HG02870 (cell line): ENCODE data around the gene SLC8A1.
"Not testable (repeated sequence)": the region's sequence is repeated elsewhere in the genome, so short reads cannot be mapped to it uniquely, and the experiment has no call there.

Experiments used
- ATAC-seq: cut with Tn5 transposase; IDR thresholded peaks from one replicate; pipeline ENCODE4 v1.9.1; 2021; ENCODE audit warnings: mild to moderate bottlenecking, moderate library complexity; ENCODE audit not compliant: unreplicated experiment

The SLC8A1 gene

DNA sequence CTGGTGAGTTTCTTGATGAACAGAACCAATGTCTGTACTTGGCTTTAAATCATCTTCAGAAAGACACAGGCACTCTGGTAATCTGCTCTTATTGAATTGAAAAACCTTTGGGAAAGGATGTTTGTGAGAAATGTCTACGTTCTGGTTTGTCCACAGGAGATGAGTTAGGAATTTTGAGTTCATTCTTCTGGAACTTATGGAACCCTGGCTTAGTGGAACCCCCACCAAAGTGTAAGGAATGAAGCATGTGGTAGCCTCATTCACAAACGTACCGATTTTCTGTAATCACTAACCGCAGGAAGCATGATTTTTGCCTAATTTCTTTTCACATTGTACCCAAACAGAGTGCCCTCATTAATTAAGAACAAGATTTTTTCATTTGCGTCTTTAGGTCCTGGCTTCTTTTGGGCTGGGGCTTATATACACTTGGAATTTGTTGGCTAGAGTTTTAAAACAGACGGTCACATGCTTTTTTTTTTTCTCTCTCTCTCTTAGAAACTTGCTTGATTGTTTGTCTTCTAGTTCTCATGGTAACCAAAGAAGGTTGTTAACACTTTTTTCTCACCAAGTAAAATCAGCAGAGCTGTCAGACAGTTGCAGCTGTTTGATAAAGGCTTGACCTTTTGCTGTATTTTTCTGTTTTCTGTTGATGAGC, 358.7 kb downstream of the SLC8A1 start:
- no peak for ATAC-seq

- no peak for ATAC-seq
Observed at GRCh38 chr2:40090044-40090443, 361.8 kb downstream of the SLC8A1 start.

DNA sequence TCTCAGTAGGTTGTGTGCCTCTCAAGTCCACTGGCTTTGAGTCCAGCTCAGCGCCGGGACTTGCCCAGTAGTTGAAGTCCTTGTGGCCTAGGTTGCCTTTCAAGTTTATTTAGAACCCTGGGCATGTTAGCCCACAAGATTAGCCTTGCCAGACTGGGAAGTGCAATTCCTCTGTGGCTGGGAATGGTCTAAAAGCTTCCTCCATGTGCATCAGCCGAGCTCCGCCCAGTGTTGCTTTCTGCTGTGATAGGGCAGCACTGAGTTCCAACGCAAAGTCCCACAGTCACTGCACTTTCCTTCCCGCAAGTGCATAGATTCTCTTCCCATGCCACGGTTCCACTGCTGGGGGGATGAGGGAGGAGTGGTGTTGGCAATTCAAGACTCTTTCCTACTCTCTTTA, 364.0 kb downstream of the SLC8A1 start:
- ATAC-seq: no peak

DNA sequence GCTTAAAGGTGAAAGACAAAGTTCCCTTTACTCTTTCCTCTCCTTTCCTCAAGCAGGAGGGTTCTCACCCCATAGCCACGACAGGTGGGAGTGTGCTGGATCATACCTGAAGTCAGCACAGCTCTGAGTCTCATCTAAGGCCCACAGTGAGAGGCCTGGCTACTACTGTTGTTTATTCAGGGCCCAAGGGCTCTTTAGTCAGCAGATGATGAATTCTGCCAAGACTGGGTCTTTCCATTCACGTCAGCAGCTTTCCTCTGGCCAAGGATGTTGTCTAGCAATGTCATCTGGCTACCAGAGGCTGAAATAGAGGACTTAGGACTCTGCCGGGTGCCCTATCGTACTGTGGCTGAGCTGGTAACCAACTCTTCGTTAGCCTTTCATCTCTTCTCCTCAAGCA, 364.5 kb downstream of the SLC8A1 start:
- ATAC-seq: no peak

DNA sequence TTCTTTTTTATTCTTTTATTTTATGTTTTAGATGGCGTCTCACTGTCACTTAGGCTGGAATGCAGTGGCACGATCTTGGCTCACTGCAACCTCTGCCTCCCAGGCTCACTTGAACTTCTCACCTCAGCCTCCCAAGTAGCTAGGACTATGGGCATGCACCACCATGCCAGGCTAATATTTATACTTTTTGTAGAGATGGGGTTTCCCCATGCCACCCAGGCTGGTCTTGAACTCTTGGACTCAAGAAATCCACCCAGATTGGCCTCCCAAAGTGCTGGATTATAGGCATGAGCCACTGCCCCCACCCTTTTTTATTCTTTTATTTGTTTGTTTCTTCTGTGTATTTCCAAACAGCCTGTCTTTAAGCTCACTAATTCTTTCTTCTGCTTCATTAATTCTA, 366.1 kb downstream of the SLC8A1 start:
- ATAC-seq: no peak

DNA sequence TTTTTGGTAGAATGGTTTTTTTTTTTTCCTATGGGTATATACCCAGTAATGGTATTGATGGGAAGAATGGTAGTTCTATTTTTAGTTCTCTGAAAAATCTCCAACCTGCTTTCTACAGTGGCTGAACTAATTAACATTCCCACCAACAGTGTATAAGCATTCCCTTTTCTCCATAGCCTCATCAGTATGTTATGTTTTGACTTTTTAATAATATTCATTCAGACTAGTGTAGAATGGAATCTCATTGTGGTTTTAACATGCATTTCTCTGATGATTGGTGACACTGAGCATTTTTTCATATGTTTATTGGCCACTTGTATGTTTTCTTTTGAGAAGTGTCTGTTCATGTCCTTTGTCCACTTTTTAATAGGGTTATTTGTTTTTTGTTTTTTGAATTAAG, 378.6 kb downstream of the SLC8A1 start:
- not testable (repeated sequence) for ATAC-seq

GRCh38 chr2:40072442-40073232, 379.3 kb downstream of the SLC8A1 start:
- ATAC-seq: no peak

DNA sequence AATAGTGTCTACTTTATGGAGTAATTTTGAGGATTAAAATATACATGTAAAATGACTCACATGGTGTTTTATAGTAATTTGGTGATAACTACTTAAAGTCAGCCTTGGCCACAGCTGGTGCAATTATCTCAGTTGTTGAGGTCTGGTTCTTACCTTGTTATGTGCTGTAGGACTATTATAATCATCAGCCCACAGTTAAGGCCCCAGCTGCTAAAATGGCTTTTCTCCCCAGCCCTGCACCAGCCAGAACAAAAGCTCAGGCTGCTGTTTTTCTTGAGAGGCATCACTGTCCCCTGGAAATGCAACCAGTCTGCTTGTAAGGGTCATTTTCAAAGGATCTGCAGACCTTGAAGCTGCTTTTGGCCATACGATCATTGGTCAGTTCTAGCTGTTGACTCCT, 389.5 kb downstream of the SLC8A1 start:
- ATAC-seq: no peak

GRCh38 chr2:40049781-40050180, 402.1 kb downstream of the SLC8A1 start:
- ATAC-seq: no peak

GRCh38 chr2:40048506-40048905, 403.4 kb downstream of the SLC8A1 start:
- ATAC-seq: no peak

DNA sequence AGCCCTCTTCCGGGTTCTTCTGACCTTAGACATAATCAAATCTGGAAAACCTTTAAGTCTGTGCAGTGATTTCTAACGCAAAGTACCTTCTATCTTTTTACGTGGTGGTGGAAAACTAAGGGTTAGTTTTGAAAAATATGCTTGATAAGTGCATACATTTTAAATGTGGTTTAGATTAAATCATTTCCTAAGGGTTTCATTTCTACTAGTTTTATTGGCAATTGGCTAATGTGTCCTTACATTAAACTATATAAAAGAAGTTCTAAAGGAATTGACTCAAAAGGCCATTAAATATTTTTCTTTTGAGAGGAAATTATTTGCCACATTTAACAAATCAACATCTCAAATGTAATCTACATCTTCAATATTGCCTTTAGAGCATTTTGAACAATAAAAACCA, 404.5 kb downstream of the SLC8A1 start:
- no peak for ATAC-seq
